ENCODE results near the gene CYP26B1. TPM values are rescaled to one million over a fixed set of nuclear protein-coding genes. Genes with fewer than 3 reads are reported as not detected.

Gene CYP26B1
- total RNA-seq, 2 donors from 2014 or later: 1.0 to 1.9 TPM

DNA sequence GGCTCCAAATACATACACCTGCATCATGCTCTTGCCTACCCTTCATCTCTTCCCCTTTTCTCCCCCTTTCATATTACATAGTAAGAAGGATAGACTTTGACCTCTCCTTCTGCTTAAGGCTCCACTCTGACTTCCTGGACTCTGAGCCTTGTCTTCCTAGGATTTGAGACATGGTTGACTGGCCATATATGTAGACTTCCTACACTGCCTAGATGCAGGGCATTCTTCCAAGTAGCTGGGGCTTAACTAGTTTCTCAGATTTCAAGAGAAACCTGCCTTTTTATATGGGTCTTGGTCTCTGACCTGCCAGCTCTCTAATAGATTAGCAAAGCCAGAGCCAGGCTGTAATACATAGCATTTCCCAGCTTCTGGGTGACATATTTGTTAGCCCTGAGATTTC, 35.4 kb upstream of the CYP26B1 start:
- no peak overlapping the region for H3K4me3 ChIP-seq
- intact Hi-C loops (cut with DNase I): no loop called here
- H3K36me3 ChIP-seq: no peaks in the 10 kb centered on the region
- H3K9me3 ChIP-seq: no peaks in the 10 kb centered on the region
- TF ChIP-seq, protein P1, sequence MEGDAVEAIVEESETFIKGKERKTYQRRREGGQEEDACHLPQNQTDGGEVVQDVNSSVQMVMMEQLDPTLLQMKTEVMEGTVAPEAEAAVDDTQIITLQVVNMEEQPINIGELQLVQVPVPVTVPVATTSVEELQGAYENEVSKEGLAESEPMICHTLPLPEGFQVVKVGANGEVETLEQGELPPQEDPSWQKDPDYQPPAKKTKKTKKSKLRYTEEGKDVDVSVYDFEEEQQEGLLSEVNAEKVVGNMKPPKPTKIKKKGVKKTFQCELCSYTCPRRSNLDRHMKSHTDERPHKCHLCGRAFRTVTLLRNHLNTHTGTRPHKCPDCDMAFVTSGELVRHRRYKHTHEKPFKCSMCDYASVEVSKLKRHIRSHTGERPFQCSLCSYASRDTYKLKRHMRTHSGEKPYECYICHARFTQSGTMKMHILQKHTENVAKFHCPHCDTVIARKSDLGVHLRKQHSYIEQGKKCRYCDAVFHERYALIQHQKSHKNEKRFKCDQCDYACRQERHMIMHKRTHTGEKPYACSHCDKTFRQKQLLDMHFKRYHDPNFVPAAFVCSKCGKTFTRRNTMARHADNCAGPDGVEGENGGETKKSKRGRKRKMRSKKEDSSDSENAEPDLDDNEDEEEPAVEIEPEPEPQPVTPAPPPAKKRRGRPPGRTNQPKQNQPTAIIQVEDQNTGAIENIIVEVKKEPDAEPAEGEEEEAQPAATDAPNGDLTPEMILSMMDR (IDR thresholded peaks at IDR 0.05): no peak
- H3K4me1 ChIP-seq: no peaks in the 10 kb centered on the region
- peak; percentile 26 for DNase-seq
- H3K9ac ChIP-seq (ENCODE audit: low read depth in 2 of 2, low read length in 2 of 2): no peak overlapping the region
- no peaks in the 10 kb centered on the region for H3K27me3 ChIP-seq
- H3K27ac ChIP-seq: peak overlapping the region; percentile 26

DNA sequence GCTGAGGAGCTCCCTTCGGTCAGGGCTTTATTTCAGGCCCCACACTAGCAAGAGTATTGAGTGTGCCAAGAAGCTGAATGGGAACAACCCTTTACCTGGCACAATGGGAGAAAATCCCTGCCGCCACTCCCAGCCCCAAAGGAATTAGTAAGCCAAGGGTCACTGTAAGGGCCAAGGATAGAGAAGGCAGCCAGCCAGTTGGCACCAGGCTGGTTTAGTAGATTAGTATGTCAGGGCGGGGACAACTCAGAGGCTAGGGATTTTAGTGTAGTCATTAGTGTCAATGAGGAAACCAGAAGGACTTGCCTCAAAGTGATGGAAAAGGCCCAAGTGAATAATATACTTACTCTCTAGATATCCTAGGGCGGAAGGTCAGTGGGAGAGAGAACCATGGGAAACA, 34.9 kb upstream of the CYP26B1 start:
- intact Hi-C loops (cut with DNase I): no loop called here
- peak; percentile 82 for DNase-seq
- TF ChIP-seq, protein P1 (IDR thresholded peaks at IDR 0.05): no peak
- no peaks in the 10 kb centered on the region for H3K4me1 ChIP-seq
- H3K27me3 ChIP-seq: no peaks in the 10 kb centered on the region
- H3K27ac ChIP-seq: peak overlapping the region; percentile 26
- H3K9ac ChIP-seq (ENCODE audit: low read depth in 2 of 2, low read length in 2 of 2): no peak overlapping the region
- H3K4me3 ChIP-seq: no peak overlapping the region
- H3K9me3 ChIP-seq: no peaks in the 10 kb centered on the region
- H3K36me3 ChIP-seq: no peaks in the 10 kb centered on the region

DNA sequence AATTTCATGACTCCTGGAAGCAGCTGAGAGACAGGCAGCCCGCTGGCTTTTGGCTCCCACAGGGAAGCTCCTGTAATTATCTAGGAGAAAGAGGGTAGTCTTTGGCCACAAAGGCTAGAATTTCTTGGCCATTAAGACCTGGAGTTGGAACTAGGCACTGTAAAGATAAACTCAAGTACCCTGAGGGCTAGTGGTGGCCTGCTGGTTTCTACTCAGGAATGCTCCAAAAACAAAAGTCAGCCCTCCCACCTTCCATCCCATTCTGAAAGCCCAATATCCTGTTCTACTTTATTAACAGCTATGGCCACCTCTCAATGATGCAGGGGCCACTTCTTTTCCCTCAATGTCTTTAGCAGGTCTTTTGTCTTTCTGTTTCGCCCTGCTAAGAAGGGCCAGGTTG, 34.0 kb upstream of the CYP26B1 start:
- no peaks in the 10 kb centered on the region for H3K9me3 ChIP-seq
- H3K36me3 ChIP-seq: no peaks in the 10 kb centered on the region
- H3K4me1 ChIP-seq: no peaks in the 10 kb centered on the region
- H3K27ac ChIP-seq: no peak overlapping the region
- intact Hi-C loops (cut with DNase I): no loop called here
- H3K9ac ChIP-seq (ENCODE audit: low read depth in 2 of 2, low read length in 2 of 2): no peak overlapping the region
- no peak overlapping the region for H3K4me3 ChIP-seq
- no peaks in the 10 kb centered on the region for H3K27me3 ChIP-seq
- DNase-seq: no peak
- TF ChIP-seq, protein P1 (IDR thresholded peaks at IDR 0.05): no peak

DNA sequence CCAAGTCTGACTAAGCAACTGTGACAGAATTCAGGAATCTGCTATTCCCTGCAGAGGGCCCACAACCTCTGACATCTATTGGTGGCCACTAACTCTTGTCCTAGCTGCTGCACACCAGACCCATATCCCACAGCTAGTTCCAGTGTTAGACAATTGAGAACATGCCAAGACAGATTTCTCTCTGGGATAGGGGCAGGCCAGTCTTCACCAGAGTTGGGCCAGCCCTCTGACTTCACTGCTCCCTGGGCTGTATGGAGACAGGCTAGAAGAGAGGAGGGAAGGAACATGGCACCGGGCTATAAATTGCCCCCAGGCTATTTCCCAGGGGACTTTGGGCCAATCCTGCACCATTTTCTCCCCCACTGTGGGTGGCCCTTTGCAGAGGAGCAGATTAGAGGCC, 32.7 kb upstream of the CYP26B1 start:
- Histone ChIP-seq H3K4me1 (no peaks in the 10 kb centered on the region), H3K4me3 (no peak overlapping the region), H3K27me3 (no peaks in the 10 kb centered on the region), H3K9ac (ENCODE audit: low read depth in 2 of 2, low read length in 2 of 2) (no peak overlapping the region), H3K36me3 (no peaks in the 10 kb centered on the region), H3K9me3 (no peaks in the 10 kb centered on the region), H3K27ac (no peak overlapping the region)
- TF ChIP-seq, protein P1 (IDR thresholded peaks at IDR 0.05): no peak
- DNase-seq: no peak
- intact Hi-C loops (cut with DNase I): no loop called here

DNA sequence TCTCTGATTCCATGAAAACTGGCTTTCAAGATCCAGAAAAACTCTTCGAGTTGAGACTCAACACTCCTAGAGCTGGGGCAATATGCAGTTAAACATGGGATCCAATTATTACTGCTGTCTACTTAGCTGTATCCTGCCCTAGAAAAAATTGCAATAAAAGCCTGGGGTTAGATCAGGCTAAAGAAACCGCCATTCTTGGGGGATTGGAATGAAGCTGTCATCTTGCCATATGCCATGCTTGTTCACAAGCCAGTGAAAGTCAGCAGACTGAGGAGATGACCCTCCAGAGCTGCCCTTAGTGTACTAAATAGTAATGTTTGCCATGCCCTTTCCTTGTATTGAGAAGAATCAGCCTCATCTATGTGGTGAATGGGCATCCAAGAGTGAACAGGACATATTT, 30.9 kb upstream of the CYP26B1 start:
- no peaks in the 10 kb centered on the region for H3K27me3 ChIP-seq
- no peak overlapping the region for H3K27ac ChIP-seq
- no peak overlapping the region for H3K4me3 ChIP-seq
- H3K36me3 ChIP-seq: no peaks in the 10 kb centered on the region
- H3K4me1 ChIP-seq: no peaks in the 10 kb centered on the region
- TF ChIP-seq, protein P1 (IDR thresholded peaks at IDR 0.05): no peak
- no peaks in the 10 kb centered on the region for H3K9me3 ChIP-seq
- DNase-seq: no peak
- intact Hi-C loops (cut with DNase I): no loop called here
- H3K9ac ChIP-seq (ENCODE audit: low read depth in 2 of 2, low read length in 2 of 2): no peak overlapping the region

DNA sequence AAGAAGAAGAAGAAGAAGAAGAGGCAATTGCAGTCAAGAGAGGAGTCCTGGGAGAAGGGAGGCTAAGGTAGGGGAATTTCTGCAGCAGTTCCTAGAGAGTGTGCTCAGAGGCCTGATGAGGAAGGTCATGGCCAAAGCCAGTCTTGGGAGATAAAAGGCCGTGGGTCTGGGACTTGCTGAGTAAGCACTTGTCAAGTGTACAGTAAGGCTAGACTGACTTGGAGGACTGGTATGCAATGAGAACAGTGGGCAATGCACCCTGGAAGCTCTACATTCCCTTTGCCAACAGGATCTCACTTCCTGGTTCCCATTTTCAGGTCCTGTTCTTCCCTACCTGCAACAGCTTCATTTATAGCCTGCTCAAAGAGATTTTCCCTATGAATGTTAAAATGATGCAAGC, 28.6 kb upstream of the CYP26B1 start:
- H3K9ac ChIP-seq (ENCODE audit: low read depth in 2 of 2, low read length in 2 of 2): no peak overlapping the region
- DNase-seq: no peak
- H3K4me3 ChIP-seq: no peak overlapping the region
- intact Hi-C loops (cut with DNase I): no loop called here
- H3K36me3 ChIP-seq: no peaks in the 10 kb centered on the region
- H3K27me3 ChIP-seq: no peaks in the 10 kb centered on the region
- no peaks in the 10 kb centered on the region for H3K9me3 ChIP-seq
- no peaks in the 10 kb centered on the region for H3K4me1 ChIP-seq
- no peak overlapping the region for H3K27ac ChIP-seq
- TF ChIP-seq, protein P1 (IDR thresholded peaks at IDR 0.05): no peak
